ENCODE data around the gene TRAF4.
"Not testable (repeated sequence)": the region's sequence is repeated elsewhere in the genome, so short reads cannot be mapped to it uniquely, and the experiment has no call there.

Gene TRAF4

GRCh38 chr17:28714281-28714680, 29.5 kb upstream of the TRAF4 start:
- no peak for DNase-seq (ENCODE audit: low spot score)

GRCh38 chr17:28715217-28715616, 28.6 kb upstream of the TRAF4 start:
- no peak for DNase-seq (ENCODE audit: low spot score)

- DNase-seq (ENCODE audit: low spot score), result no peak
Observed at GRCh38 chr17:28716740-28717577, 26.9 kb upstream of the TRAF4 start.

GRCh38 chr17:28717578-28718332, 26.1 kb upstream of the TRAF4 start, which contains the start of gene RAB34:
RAB34 (minus strand) TSS chr17:28717868; CDS start chr17:28717266, 602 bp downstream.
- DNase-seq (ENCODE audit: low spot score), result no peak

GRCh38 chr17:28718333-28719020, 25.3 kb upstream of the TRAF4 start:
- DNase-seq (ENCODE audit: low spot score), result no peak

GRCh38 chr17:28719021-28719433, 24.8 kb upstream of the TRAF4 start:
- no peak for DNase-seq (ENCODE audit: low spot score)

GRCh38 chr17:28720247-28720996, 23.4 kb upstream of the TRAF4 start:
- peak; percentile 50 for DNase-seq (ENCODE audit: low spot score)

- not testable (repeated sequence) for DNase-seq (ENCODE audit: low spot score)
Observed at GRCh38 chr17:28720997-28721329, 22.8 kb upstream of the TRAF4 start.

GRCh38 chr17:28722417-28723158, 21.2 kb upstream of the TRAF4 start:
- DNase-seq (ENCODE audit: low spot score), result no peak

GRCh38 chr17:28723159-28723835, 20.5 kb upstream of the TRAF4 start:
- no peak for DNase-seq (ENCODE audit: low spot score)

- DNase-seq (ENCODE audit: low spot score), result not testable (repeated sequence)
Observed at GRCh38 chr17:28723836-28724499, 19.8 kb upstream of the TRAF4 start.

GRCh38 chr17:28724500-28725165, 19.2 kb upstream of the TRAF4 start:
- DNase-seq (ENCODE audit: low spot score), result no peak

GRCh38 chr17:28725166-28725659, 18.6 kb upstream of the TRAF4 start:
- DNase-seq (ENCODE audit: low spot score), result peak; percentile 79

GRCh38 chr17:28725660-28726225, 18.1 kb upstream of the TRAF4 start:
- peak; percentile 83 for DNase-seq (ENCODE audit: low spot score)

- DNase-seq (ENCODE audit: low spot score), result peak; percentile 67
Observed at GRCh38 chr17:28726226-28726626, 17.6 kb upstream of the TRAF4 start, which contains the start of gene TLCD1. TLCD1 (minus strand) TSS chr17:28726233; CDS start chr17:28726097, 136 bp downstream.

GRCh38 chr17:28726627-28727491, 17.0 kb upstream of the TRAF4 start:
- peak; percentile 96 for DNase-seq (ENCODE audit: low spot score)

- DNase-seq (ENCODE audit: low spot score), result peak; percentile 96
Observed at GRCh38 chr17:28728364-28729200, 15.2 kb upstream of the TRAF4 start, which contains the start of gene NEK8. NEK8 (plus strand) TSS chr17:28728788; CDS start chr17:28728814, 26 bp downstream.

Data from SW480 (cell line).